Measurements from ENCODE around the gene NFATC1.
"Not testable (repeated sequence)": the region's sequence is repeated elsewhere in the genome, so short reads cannot be mapped to it uniquely, and the experiment has no call there.

NFATC1 gene

DNA sequence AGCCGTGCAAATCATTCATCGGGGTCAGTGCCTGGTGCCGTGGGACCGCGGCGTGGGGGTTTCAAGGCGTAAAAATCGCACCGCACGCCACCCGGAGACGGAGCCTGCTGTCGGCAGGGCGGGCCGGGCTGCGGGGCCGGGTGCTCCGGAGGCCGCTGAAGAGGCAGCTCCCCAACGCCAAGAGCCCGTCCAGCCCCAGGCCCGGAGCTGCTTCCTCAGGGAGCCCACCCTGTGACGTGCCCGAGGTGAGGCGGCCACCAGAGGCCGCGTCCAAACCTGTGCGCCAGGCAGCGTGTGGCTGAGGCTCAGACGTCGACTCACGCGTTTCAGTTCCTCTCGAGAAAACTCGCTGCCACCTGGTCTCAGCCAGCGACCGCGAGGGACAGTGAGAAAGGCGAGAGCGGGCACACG, 98.1 kb downstream of the NFATC1 start:
- no peak for DNase-seq

GRCh38 chr18:79494936-79495335, 99.2 kb downstream of the NFATC1 start:
- DNase-seq: no peak

GRCh38 chr18:79495591-79496071, 99.9 kb downstream of the NFATC1 start:
- DNase-seq: peak; percentile 36

- peak; percentile 63 for DNase-seq
Measured at GRCh38 chr18:79496237-79496977, 100.7 kb downstream of the NFATC1 start.

DNA sequence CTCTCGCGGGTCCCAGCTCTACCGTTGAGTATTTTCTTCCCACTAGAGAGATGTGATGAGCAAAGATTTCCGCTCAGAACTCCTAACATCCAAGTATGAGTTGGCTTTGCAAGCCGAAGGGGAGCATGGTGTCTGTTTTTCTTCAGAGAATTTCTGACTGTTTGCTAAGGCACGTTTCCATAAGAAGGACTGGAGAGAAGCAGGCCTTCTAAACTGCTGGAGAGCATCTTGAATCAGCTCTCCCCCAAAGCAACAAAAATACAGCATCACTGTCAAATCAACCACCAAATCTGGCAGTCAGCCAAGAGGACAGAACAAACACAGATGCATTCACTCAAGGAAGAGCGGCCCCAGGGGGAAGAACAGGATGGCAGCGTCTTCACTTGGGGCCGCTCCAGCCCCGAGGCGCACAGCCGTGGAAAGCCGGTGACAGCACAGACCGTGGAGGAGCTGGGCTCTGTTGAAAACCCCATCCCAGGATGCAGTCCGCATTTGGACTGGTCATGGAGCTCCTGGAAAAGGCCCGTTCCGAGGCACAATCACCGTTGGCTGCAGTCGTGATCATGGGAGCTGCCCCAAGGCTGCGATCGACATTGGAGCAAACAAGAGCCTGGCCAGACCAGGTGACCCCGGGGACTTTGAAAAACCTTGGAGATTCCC, 101.4 kb downstream of the NFATC1 start:
- DNase-seq: peak; percentile 25

DNA sequence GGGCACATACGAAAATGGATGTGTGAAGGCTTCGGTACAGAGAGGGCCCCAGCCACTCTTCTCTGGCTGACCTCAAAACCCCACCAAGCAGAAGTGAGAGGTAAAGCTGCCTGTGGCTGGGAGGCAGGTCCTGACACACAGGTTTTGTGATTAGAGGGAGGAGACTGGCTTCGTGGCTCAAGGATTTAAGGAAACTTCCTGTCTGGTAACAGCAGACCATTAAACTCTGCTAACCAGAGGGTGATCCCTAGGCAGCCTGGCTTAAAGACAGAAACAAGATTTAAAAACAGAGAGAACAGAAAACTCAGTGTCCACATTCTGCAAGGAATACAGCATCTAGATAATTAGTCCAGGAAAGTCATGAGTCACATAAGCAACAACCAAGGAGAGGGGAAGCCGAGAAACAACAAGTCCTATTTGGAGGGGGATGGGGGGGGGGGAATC, 101.9 kb downstream of the NFATC1 start:
- no peak for DNase-seq

DNA sequence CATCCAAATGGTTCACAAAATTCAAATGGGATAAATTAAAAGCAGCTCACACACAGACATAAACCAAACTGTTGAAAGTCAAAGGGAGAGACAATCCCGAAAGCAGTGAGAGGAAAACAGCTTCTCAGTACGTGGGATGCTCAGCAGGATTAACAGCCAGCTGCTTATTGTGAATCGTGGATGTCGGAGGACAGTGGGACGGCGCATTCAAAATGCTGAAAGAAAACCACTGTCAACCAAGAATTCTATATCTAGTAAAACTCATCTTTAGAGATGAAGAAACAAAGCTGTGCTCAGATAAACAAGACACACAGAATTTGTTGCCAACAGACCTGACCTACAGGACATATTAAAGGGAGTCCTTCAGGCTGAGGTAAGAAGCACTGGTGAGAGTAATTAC, 102.9 kb downstream of the NFATC1 start:
- no peak for DNase-seq

DNA sequence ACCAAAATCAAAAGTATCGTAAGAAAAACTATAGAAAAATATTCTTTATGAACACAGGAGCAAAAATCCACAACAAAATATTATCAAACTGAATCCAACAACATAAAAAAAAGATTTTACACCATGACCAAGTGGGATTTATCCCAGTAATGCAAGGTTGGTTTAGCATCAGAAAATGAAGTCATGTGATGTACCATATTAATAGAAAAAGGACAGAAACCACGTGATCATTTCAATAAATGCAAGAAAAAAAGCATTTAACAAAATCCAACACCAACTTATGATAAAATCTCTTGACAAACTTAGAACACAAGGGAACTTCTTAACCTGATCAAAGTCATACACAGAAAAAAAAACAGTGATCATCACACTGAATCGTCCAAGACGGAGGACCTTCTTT, 105.3 kb downstream of the NFATC1 start:
- DNase-seq: no peak

GRCh38 chr18:79502782-79503181, 107.1 kb downstream of the NFATC1 start:
- DNase-seq: no peak

GRCh38 chr18:79503406-79503805, 107.7 kb downstream of the NFATC1 start:
- DNase-seq: no peak

DNA sequence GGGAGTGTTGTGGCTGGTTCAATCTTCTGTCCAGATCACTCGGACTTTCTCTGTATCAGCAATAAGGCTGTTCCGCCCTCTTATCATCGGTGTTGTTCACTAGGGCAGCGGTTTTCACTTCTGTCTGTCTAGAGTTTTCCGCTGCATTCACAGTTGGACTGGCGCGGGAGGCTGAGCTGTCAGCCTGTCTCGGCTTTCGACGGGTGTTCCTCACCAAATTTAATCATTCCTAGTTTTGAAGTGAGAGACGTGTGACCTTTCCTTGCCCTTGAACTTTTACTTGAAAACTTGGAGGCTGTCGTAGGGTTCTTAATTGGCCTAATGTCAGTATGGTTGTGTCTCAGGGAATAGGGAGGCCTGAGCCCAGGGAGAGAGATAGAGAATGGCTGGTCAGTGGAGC, 108.3 kb downstream of the NFATC1 start:
- no peak for DNase-seq

- DNase-seq: not testable (repeated sequence)
Measured at GRCh38 chr18:79504495-79504894, 108.8 kb downstream of the NFATC1 start.

DNA sequence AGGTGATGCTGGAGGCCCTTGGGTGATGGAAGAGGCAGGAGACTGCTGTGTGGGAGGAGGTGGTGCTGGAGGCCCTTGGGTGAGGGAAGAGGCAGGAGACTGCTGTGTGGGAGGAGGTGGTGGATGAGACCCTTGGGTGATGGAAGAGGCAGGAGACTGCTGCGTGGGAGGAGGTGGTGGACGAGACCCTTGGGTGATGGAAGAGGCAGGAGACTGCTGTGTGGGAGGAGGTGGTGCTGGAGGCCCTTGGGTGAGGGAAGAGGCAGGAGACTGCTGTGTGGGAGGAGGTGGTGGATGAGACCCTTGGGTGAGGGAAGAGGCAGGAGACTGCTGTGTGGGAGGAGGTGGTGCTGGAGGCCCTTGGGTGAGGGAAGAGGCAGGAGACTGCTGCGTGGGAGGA, 109.7 kb downstream of the NFATC1 start:
- DNase-seq: not testable (repeated sequence)

DNA sequence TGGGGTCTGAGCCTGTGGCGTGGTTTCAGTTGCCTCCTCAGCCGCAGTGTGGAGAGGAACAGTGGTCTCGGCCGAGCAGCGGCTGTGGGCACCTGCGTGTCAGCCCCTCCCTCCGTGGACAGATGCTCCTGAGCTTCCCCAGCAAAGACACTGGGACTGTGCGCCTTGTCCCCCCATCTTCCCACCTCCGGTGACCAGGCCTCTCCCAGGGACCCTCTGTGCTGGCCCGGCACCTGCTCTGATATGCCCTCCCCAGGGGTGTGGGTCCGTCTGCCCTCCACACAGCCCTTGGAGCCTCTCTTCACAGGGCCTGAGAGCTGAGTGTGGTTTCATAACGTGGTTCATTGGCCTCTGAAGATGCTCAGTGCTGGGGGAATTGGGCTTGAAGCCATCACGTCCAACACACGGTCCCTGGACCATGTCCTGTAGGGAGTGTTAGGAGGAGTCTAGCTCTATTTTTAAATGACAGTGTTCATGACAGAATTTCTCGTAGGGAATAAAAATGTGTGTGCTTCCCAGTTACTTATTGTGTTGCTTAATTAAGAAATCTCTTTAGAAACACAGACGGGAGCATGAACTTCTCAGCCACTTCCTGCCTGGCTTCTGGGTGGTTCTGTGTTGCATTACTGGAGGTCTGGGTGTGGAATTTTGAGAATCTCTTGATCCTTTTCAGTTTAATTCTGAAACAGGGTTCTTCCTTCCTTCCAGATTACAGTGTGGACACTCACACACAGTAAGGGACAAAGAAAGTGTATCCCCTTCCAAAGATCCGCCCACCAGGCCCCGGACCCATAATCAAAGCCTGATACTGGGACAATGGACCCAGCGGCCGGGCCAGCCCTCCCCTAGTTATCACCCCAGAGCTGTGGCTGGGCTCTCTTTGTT, 110.7 kb downstream of the NFATC1 start:
- DNase-seq: peak; percentile 93

- peak; percentile 78 for DNase-seq
Measured at GRCh38 chr18:79507076-79507545, 111.4 kb downstream of the NFATC1 start.

GRCh38 chr18:79507546-79508480, 112.1 kb downstream of the NFATC1 start:
- DNase-seq: peak; percentile 56

- DNase-seq: no peak
Measured at GRCh38 chr18:79508565-79509535, 113.1 kb downstream of the NFATC1 start.

- DNase-seq: no peak
Measured at GRCh38 chr18:79509536-79509930, 113.8 kb downstream of the NFATC1 start.

- no peak for DNase-seq
Measured at GRCh38 chr18:79510046-79510685, 114.4 kb downstream of the NFATC1 start.

- DNase-seq: no peak
Measured at GRCh38 chr18:79510731-79511241, 115.1 kb downstream of the NFATC1 start.
